ENCODE measurements around the gene TMEM63B. TPM values are rescaled to one million over a fixed set of nuclear protein-coding genes. Genes with fewer than 3 reads are reported as not detected.

The TMEM63B gene
- polyA plus RNA-seq, 2 of the 4 experiments (the other 2 are of a cell fraction): 21.6 to 24.0 TPM

DNA sequence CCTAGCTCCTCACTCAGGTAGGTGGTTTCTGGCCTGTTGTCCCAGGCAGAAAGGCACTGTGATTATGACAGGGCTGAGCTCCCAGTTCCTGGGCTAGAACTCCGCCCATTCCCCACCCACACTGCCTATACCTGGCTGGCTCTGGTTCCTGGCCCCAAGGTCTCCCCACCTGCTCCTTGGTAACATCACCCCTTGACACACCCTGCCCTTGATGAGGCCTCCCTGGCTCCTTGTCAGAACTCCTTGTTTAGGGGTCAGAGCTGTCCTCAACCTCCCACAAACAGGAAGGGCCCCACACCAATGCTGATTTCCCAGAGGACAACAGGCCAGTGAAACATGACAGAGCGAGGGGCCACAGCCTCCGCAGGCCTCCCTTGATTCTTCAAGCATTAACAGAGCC lies 73.8 kb downstream of the TMEM63B start:
- 92% methylated on average over 3 of the region's 3 CpGs for WGBS (ENCODE audit: missing lambda C conversion rate)

DNA sequence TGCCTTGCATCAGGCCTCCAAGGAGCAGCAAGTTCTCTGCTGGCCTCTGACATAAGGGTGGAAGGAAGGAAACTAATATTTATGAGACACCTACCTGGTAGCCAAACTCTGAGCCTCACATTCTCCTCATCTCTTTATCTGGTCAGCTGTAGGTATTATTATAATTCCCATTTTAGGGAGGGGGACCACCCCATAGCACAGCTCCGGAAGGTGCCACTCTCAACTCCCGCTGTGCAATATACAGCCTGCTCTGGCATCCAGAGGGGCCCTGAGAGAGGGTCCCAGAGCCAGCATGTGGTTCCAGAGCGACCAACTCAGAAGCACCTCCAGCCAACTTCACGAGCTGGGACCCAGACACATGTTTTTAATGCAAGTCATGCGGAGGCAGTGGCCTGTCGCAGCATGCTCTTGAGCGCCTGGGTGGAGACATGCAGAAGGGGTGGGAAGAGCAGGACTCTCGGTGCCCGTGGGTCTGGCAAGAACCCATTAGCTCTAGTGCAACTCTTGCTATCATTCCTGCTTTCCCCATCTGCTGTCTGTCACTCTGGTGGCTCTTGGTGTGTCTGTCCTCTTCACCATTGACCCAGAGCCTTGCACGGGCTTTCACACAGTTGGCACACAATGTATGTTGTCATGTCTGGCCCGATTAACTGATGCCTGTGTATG lies 74.4 kb downstream of the TMEM63B start:
- Histone ChIP-seq H3K4me1 (peaks cover 12% of the 10 kb centered on the region), H3K4me2 (no peak overlapping the region), H3K4me3 (no peak overlapping the region), H3K27ac (no peak overlapping the region), H3K9me3 (no peaks in the 10 kb centered on the region)
- POLR2A ChIA-PET: no interaction called here
- TF ChIP-seq RNF2 (IDR thresholded peaks at IDR 0.05; ENCODE audit: borderline replicate concordance, low read depth): no peak
- TF ChIP-seq HOXB13 (CRISPR knock-in tag; IDR thresholded peaks at IDR 0.05; ENCODE audit: low read depth): no peak
- TF ChIP-seq JUNB (IDR thresholded peaks at IDR 0.05): no peak
- TF ChIP-seq NFE2L2 (conservative IDR thresholded peaks at IDR 0.05; ENCODE audit: low read length): peak; percentile 26; the same call in 1 of the 2 replicates
- CTCF ChIA-PET: interaction anchor here (1.2 kb wide), 1 partner anchor 8 kb away, joined by 3 read pairs; no protein-coding TSS in a partner anchor
- no peak for FAIRE-seq
- ATAC-seq: no peak
- no peak for DNase-seq (ENCODE audit: low read depth in 1 of 2, low spot score in 1 of 2)
- WGBS (ENCODE audit: missing lambda C conversion rate): 75% methylated on average over 9 of the region's 11 CpGs

More for the DNA sequence above, 73.8 kb downstream of the TMEM63B start:
- Histone ChIP-seq H3K4me3 (no peak overlapping the region), H3K4me1 (peaks cover 12% of the 10 kb centered on the region), H3K4me2 (no peak overlapping the region), H3K9me3 (no peaks in the 10 kb centered on the region), H3K27ac (no peak overlapping the region)
- no peak for DNase-seq (ENCODE audit: low read depth in 1 of 2, low spot score in 1 of 2)
- no peak for FAIRE-seq
- TF ChIP-seq ESRRA (IDR thresholded peaks at IDR 0.05; ENCODE audit: borderline replicate concordance, low read length) (no peak), HOXB5 (CRISPR knock-in tag; IDR thresholded peaks at IDR 0.05) (no peak), KDM1A (IDR thresholded peaks at IDR 0.05; ENCODE audit: low read depth) (no peak), RNF2 (IDR thresholded peaks at IDR 0.05; ENCODE audit: borderline replicate concordance, low read depth) (no peak), GATA3 (IDR thresholded peaks at IDR 0.05; ENCODE audit: borderline replicate concordance) (no peak), MYC (IDR thresholded peaks at IDR 0.05; ENCODE audit: borderline replicate concordance, low read length) (no peak), CEBPB (IDR thresholded peaks at IDR 0.05) (no peak), TP53 (CRISPR knock-in tag; IDR thresholded peaks at IDR 0.05) (no peak), PHF8 (IDR thresholded peaks at IDR 0.05; ENCODE audit: borderline replicate concordance, low read depth) (no peak), BHLHE40 (IDR thresholded peaks at IDR 0.05; ENCODE audit: low read depth, low read length) (no peak), FOXS1 (CRISPR knock-in tag; IDR thresholded peaks at IDR 0.05) (no peak), CBX2 (IDR thresholded peaks at IDR 0.05; ENCODE audit: borderline replicate concordance, low read depth) (no peak), JUNB (IDR thresholded peaks at IDR 0.05) (no peak), FOSB (CRISPR knock-in tag; IDR thresholded peaks at IDR 0.05) (no peak)
- TF ChIP-seq, protein P1, sequence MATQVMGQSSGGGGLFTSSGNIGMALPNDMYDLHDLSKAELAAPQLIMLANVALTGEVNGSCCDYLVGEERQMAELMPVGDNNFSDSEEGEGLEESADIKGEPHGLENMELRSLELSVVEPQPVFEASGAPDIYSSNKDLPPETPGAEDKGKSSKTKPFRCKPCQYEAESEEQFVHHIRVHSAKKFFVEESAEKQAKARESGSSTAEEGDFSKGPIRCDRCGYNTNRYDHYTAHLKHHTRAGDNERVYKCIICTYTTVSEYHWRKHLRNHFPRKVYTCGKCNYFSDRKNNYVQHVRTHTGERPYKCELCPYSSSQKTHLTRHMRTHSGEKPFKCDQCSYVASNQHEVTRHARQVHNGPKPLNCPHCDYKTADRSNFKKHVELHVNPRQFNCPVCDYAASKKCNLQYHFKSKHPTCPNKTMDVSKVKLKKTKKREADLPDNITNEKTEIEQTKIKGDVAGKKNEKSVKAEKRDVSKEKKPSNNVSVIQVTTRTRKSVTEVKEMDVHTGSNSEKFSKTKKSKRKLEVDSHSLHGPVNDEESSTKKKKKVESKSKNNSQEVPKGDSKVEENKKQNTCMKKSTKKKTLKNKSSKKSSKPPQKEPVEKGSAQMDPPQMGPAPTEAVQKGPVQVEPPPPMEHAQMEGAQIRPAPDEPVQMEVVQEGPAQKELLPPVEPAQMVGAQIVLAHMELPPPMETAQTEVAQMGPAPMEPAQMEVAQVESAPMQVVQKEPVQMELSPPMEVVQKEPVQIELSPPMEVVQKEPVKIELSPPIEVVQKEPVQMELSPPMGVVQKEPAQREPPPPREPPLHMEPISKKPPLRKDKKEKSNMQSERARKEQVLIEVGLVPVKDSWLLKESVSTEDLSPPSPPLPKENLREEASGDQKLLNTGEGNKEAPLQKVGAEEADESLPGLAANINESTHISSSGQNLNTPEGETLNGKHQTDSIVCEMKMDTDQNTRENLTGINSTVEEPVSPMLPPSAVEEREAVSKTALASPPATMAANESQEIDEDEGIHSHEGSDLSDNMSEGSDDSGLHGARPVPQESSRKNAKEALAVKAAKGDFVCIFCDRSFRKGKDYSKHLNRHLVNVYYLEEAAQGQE (IDR thresholded peaks at IDR 0.05): no peak
- TF ChIP-seq, protein P2, sequence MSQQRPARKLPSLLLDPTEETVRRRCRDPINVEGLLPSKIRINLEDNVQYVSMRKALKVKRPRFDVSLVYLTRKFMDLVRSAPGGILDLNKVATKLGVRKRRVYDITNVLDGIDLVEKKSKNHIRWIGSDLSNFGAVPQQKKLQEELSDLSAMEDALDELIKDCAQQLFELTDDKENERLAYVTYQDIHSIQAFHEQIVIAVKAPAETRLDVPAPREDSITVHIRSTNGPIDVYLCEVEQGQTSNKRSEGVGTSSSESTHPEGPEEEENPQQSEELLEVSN (IDR thresholded peaks at IDR 0.05; ENCODE audit: borderline replicate concordance, low read depth): no peak
- TF ChIP-seq, protein P3, sequence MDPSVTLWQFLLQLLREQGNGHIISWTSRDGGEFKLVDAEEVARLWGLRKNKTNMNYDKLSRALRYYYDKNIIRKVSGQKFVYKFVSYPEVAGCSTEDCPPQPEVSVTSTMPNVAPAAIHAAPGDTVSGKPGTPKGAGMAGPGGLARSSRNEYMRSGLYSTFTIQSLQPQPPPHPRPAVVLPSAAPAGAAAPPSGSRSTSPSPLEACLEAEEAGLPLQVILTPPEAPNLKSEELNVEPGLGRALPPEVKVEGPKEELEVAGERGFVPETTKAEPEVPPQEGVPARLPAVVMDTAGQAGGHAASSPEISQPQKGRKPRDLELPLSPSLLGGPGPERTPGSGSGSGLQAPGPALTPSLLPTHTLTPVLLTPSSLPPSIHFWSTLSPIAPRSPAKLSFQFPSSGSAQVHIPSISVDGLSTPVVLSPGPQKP (IDR thresholded peaks at IDR 0.05; ENCODE audit: low read depth, low read length): no peak
- TF ChIP-seq, protein P4, sequence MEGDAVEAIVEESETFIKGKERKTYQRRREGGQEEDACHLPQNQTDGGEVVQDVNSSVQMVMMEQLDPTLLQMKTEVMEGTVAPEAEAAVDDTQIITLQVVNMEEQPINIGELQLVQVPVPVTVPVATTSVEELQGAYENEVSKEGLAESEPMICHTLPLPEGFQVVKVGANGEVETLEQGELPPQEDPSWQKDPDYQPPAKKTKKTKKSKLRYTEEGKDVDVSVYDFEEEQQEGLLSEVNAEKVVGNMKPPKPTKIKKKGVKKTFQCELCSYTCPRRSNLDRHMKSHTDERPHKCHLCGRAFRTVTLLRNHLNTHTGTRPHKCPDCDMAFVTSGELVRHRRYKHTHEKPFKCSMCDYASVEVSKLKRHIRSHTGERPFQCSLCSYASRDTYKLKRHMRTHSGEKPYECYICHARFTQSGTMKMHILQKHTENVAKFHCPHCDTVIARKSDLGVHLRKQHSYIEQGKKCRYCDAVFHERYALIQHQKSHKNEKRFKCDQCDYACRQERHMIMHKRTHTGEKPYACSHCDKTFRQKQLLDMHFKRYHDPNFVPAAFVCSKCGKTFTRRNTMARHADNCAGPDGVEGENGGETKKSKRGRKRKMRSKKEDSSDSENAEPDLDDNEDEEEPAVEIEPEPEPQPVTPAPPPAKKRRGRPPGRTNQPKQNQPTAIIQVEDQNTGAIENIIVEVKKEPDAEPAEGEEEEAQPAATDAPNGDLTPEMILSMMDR (IDR thresholded peaks at IDR 0.05): no peak
- ATAC-seq: no peak
- POLR2A ChIA-PET: no interaction called here
- CTCF ChIA-PET: interaction anchor here (1.1 to 1.5 kb wide), 2 partner anchors 12 to 40 kb away, joined by 3 read pairs; no protein-coding TSS in a partner anchor
